Keratinocyte (primary cell): ENCODE results near the gene HNRNPL. TPM values are rescaled to one million over a fixed set of nuclear protein-coding genes. Genes with fewer than 3 reads are reported as not detected.

Source experiments
- DNase-seq: peaks from one replicate; pipeline ENCODE4 v3.0.0-alpha.2; 2011; ENCODE audit warnings: low read depth, missing footprints, low spot score
- FAIRE-seq: peaks from 2 replicates; lab custom pipeline; 2011; peaks lifted over from hg19 to GRCh38; lab: Jason Lieb, UNC
- H2AFZ ChIP-seq: 2 replicates; pipeline ENCODE4 v1.6.0; 2012; ENCODE audit warnings: low read length, control low read depth, inconsistent platforms; ENCODE audit not compliant: control insufficient read depth
- H3K27ac ChIP-seq: 2 replicates; pipeline ENCODE4 v1.5.1; 2011; ENCODE audit warnings: low read length; ENCODE audit not compliant: control insufficient read depth, insufficient read depth
- H3K27me3 ChIP-seq: 3 replicates; pipeline ENCODE4 v1.6.0; 2011; ENCODE audit warnings: low read length; ENCODE audit not compliant: control insufficient read depth, insufficient read depth; ENCODE audit errors: extremely low read depth
- H3K36me3 ChIP-seq, 2 experiments: 2 replicates in 1 of 2; 3 replicates in 1 of 2; pipeline ENCODE4 v1.5.1; 2011; ENCODE audit warnings: low read length in 2 of 2, mild to moderate bottlenecking in 1 of 2; ENCODE audit not compliant: control insufficient read depth in 2 of 2, insufficient read depth in 2 of 2; ENCODE audit errors: extremely low read depth in 1 of 2
- H3K4me1 ChIP-seq: 3 replicates; pipeline ENCODE4 v1.5.1; 2011; ENCODE audit warnings: low read length; ENCODE audit not compliant: control insufficient read depth, insufficient read depth; ENCODE audit errors: extremely low read depth
- H3K4me2 ChIP-seq: 3 replicates; pipeline ENCODE4 v1.6.0; 2011; ENCODE audit warnings: low read depth, low read length; ENCODE audit not compliant: control insufficient read depth, insufficient read depth; ENCODE audit errors: extremely low read depth
- H3K4me3 ChIP-seq, 3 experiments: fragments of 200-600 bp in 1 of 3; sonication (generic) in 1 of 3; 2 replicates in 2 of 3; 3 replicates in 1 of 3; pipeline ENCODE4 v1.5.1; 2011 to 2016; ENCODE audit warnings: low read length in 3 of 3, mild to moderate bottlenecking in 3 of 3, control low read depth in 2 of 3, inconsistent platforms in 1 of 3, low read depth in 1 of 3, mixed read lengths in 1 of 3, mixed run types in 1 of 3, moderate library complexity in 1 of 3; ENCODE audit not compliant: control insufficient read depth in 2 of 3, insufficient read depth in 2 of 3; ENCODE audit errors: extremely low read depth in 1 of 3
- H3K79me2 ChIP-seq: 2 replicates; pipeline ENCODE4 v1.6.0; 2012; ENCODE audit warnings: low read length; ENCODE audit not compliant: control insufficient read depth, insufficient read depth
- H3K9ac ChIP-seq: 3 replicates; pipeline ENCODE4 v1.6.0; 2011; ENCODE audit warnings: low read length; ENCODE audit not compliant: control insufficient read depth, insufficient read depth; ENCODE audit errors: extremely low read depth
- H3K9me1 ChIP-seq: 3 replicates; pipeline ENCODE4 v1.6.0; 2011; ENCODE audit warnings: low read length; ENCODE audit not compliant: control insufficient read depth, insufficient read depth; ENCODE audit errors: extremely low read depth
- H3K9me3 ChIP-seq: 2 replicates; pipeline ENCODE4 v1.5.1; 2012; ENCODE audit warnings: low read depth, low read length; ENCODE audit not compliant: control insufficient read depth
- H4K20me1 ChIP-seq: 3 replicates; pipeline ENCODE4 v1.6.0; 2011; ENCODE audit warnings: low read length; ENCODE audit not compliant: control insufficient read depth, insufficient read depth; ENCODE audit errors: extremely low read depth
- EZH2 ChIP-seq: IDR thresholded peaks from one replicate; pipeline ENCODE4 v1.6.1; 2012; ENCODE audit warnings: inconsistent platforms, mild to moderate bottlenecking, low read length, moderate library complexity
- dilution Hi-C: fragments of 300-500 bp; cut with MboI; formaldehyde crosslinking; loops from one replicate; pipeline ENCODE4 v1.7.0; 2020; ENCODE audit warnings: low sequenced_read_pairs; ENCODE audit not compliant: extremely low pct_ligation_motif_present
- polyA plus RNA-seq, 5 experiments: library from polyadenylated mRNA; depleted of rRNA in 3 of 5; stranded (reverse) in 3 of 5; stranded (forward) in 1 of 5; unstranded in 1 of 5; fragments of >200 nt; gene quantifications; 1 replicate in 1 of 5; 2 replicates in 3 of 5; 3 replicates in 1 of 5; pipeline versions ENCODE4 v1.2.1 to v1.2.3, GENCODE V29; 2011 to 2012; ENCODE audit warnings: missing spikeins in 2 of 5, low read depth in 1 of 5, low replicate concordance in 1 of 5
- TF ChIP-seq, protein P1 (sequence below), 3 experiments: IDR thresholded peaks in 1 of 3; conservative IDR thresholded peaks in 1 of 3; optimal IDR thresholded peaks in 1 of 3; 2 replicates in 2 of 3; 3 replicates in 1 of 3; pipeline versions ENCODE3 to v1.5.1; 2011; ENCODE audit warnings: low read length in 3 of 3, mild to moderate bottlenecking in 3 of 3, moderate library complexity in 2 of 3, control low read depth in 1 of 3, inconsistent platforms in 1 of 3; ENCODE audit not compliant: insufficient read depth in 2 of 3; ENCODE audit errors: extremely low read depth in 1 of 3

The HNRNPL gene
- polyA plus RNA-seq, 1 donor (not counting 4 experiments of a cell fraction or from before 2014, with no cell fraction given), result 308 TPM

DNA sequence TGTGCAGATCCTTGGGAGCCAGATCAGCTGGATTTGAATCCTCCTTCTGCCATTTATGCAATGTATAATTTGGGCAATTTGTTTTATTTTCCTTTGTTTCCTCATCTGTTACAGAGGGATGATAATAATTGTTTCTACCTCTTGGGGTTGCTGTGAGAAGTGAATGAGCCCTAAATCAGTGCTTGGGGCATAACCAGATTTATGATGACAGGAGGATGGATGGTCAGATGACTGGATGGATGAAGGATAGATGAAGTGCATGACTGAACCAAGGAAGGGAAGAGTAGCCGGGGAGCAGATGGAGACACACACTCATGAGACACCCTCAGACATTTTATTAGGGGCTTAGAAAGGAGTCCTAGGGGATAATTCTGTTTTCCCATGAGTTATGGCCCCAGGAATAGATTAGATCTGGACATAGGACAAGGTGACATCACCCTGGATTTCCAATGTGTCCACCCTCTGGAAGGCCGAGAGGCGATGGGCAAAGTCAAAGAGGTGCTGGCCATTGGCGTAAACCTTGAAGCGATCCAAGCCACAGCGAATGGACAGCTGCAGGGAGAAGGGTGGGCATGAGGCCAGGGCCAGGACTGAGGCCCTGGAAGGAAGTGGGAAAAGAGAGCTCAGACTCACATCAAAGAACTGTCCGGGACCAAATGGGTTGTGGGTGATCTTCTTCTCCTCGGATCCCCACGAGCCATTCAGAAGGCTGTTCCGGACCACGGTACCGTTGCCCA lies 48.3 kb downstream of the HNRNPL start:
- DNase-seq (no peak), FAIRE-seq (no peak)
- no peak overlapping the region for H2AFZ ChIP-seq
- H3K36me3 ChIP-seq, result no peaks in the 10 kb centered on the region
- no peak overlapping the region for H3K9ac ChIP-seq
- no peaks in the 10 kb centered on the region for H3K79me2 ChIP-seq
- H3K9me1 ChIP-seq, result no peaks in the 10 kb centered on the region
- no peak overlapping the region for H3K27ac ChIP-seq
- H3K4me2 ChIP-seq, result no peak overlapping the region
- H3K4me1 ChIP-seq, result peaks cover 12% of the 10 kb centered on the region
- H4K20me1 ChIP-seq, result no peaks in the 10 kb centered on the region
- H3K27me3 ChIP-seq, result no peaks in the 10 kb centered on the region
- dilution Hi-C loops, result no loop called here
- H3K4me3 ChIP-seq, result no peak overlapping the region
- no peaks in the 10 kb centered on the region for H3K9me3 ChIP-seq
- TF ChIP-seq EZH2, result no peak
- TF ChIP-seq, protein P1, sequence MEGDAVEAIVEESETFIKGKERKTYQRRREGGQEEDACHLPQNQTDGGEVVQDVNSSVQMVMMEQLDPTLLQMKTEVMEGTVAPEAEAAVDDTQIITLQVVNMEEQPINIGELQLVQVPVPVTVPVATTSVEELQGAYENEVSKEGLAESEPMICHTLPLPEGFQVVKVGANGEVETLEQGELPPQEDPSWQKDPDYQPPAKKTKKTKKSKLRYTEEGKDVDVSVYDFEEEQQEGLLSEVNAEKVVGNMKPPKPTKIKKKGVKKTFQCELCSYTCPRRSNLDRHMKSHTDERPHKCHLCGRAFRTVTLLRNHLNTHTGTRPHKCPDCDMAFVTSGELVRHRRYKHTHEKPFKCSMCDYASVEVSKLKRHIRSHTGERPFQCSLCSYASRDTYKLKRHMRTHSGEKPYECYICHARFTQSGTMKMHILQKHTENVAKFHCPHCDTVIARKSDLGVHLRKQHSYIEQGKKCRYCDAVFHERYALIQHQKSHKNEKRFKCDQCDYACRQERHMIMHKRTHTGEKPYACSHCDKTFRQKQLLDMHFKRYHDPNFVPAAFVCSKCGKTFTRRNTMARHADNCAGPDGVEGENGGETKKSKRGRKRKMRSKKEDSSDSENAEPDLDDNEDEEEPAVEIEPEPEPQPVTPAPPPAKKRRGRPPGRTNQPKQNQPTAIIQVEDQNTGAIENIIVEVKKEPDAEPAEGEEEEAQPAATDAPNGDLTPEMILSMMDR (optimal IDR thresholded peaks at IDR 0.05 in 1 of 3, IDR thresholded peaks at IDR 0.05 in 1 of 3, conservative IDR thresholded peaks at IDR 0.05 in 1 of 3; ENCODE audit: extremely low read depth in 1 of 3, insufficient read depth in 2 of 3, low read length in 3 of 3), result no peak

- Histone ChIP-seq H4K20me1 (no peaks in the 10 kb centered on the region), H3K9me1 (no peaks in the 10 kb centered on the region), H3K27ac (no peak overlapping the region), H3K27me3 (no peaks in the 10 kb centered on the region), H3K79me2 (no peaks in the 10 kb centered on the region), H3K4me2 (no peak overlapping the region), H3K4me1 (peaks cover 12% of the 10 kb centered on the region), H2AFZ (no peak overlapping the region), H3K36me3 (no peaks in the 10 kb centered on the region), H3K4me3 (no peak overlapping the region), H3K9ac (no peak overlapping the region), H3K9me3 (no peaks in the 10 kb centered on the region)
- DNase-seq (no peak), FAIRE-seq (no peak)
- dilution Hi-C loops, result no loop called here
- TF ChIP-seq, protein P1 (optimal IDR thresholded peaks at IDR 0.05 in 1 of 3, IDR thresholded peaks at IDR 0.05 in 1 of 3, conservative IDR thresholded peaks at IDR 0.05 in 1 of 3; ENCODE audit: extremely low read depth in 1 of 3, insufficient read depth in 2 of 3, low read length in 3 of 3), result no peak
- no peak for TF ChIP-seq EZH2
Observed at GRCh38 chr19:38800577-38801347, 49.0 kb downstream of the HNRNPL start.
